NCI-H748 (cell line): ENCODE measurements around the gene CATSPERD.
"Not testable (repeated sequence)": the region's sequence is repeated elsewhere in the genome, so short reads cannot be mapped to it uniquely, and the experiment has no call there.

Experiments
- DNase-seq: peaks from one replicate; lab custom pipeline; 2025; ENCODE audit not compliant: unreplicated experiment; lab: John Stamatoyannopoulos, UW

The CATSPERD gene

GRCh38 chr19:5686326-5686646 is 34.2 kb upstream of the CATSPERD start:
- no peak for DNase-seq

DNA sequence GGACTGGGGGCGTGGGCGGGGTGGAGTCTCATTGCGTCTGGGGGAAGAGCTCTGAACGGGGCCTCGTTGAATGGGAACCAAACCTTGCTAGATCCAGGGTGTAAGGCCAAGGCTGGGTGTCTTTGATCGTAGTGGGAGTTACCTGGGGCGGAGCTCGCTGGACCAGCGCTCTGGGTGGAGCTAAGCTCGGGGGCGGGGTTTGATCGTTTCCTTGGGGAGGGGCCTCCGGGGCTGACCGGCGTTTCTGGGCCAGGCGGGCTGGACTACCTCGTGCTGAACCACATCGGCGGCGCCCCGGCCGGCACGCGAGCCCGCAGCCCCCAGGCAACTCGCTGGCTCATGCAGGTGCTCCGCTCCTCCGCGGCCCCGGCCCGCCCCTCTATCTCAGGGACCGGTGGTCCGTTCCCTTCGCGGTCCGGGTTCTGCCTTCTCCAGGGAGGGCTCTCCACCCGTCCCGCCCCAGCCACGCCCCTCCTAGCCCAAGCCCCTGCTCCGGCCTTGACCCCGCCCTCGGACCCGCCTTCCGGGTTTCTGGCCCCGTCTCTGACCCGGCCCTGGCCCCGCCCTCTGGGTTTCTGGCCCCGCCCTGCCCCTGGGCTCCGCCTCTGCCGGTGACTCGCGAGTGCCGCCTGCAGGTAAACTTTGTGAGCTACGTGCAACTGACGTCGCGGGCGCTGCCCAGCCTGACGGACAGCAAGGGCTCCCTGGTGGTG is 33.6 kb upstream of the CATSPERD start:
- peak; percentile 84 for DNase-seq

DNA sequence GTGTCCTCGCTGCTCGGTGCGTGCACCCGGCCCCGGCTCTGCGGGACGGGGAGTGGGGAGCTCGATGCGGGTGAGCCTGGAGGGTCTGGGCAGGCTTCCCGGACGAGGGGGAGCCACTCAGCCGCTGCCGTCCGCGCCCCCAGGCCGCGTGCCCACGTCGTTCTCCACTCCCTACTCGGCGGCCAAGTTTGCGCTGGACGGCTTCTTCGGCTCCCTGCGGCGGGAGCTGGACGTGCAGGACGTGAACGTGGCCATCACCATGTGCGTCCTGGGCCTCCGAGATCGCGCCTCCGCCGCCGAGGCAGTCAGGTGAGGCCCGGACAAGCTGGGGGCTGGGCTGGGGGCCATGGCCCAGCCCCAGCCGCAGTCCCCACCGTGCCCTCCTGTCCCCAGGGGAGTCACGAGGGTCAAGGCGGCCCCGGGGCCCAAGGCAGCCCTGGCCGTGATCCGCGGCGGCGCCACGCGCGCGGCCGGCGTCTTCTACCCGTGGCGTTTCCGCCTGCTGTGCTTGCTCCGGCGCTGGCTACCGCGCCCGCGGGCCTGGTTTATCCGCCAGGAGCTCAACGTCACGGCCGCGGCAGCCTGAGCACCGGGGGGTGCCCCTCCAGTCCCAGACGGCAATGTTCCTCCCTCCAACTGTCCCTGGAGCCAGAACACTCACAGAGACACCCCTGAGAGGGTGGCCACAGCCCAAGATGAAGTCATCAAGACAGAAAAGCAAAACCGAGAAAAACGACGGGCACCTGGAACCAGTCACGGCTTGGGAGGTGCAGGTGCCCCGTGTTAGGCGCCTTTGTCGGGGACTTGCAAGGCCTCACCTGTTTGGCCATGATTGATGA is 32.9 kb upstream of the CATSPERD start:
- no peak for DNase-seq

GRCh38 chr19:5688262-5688881 is 32.1 kb upstream of the CATSPERD start:
- not testable (repeated sequence) for DNase-seq

- DNase-seq = peak; percentile 91
Measured at GRCh38 chr19:5690125-5690954, 30.1 kb upstream of the CATSPERD start, which contains the start of gene RPL36. RPL36 (plus strand) TSS chr19:5690295; CDS start chr19:5690508, 213 bp downstream.

DNA sequence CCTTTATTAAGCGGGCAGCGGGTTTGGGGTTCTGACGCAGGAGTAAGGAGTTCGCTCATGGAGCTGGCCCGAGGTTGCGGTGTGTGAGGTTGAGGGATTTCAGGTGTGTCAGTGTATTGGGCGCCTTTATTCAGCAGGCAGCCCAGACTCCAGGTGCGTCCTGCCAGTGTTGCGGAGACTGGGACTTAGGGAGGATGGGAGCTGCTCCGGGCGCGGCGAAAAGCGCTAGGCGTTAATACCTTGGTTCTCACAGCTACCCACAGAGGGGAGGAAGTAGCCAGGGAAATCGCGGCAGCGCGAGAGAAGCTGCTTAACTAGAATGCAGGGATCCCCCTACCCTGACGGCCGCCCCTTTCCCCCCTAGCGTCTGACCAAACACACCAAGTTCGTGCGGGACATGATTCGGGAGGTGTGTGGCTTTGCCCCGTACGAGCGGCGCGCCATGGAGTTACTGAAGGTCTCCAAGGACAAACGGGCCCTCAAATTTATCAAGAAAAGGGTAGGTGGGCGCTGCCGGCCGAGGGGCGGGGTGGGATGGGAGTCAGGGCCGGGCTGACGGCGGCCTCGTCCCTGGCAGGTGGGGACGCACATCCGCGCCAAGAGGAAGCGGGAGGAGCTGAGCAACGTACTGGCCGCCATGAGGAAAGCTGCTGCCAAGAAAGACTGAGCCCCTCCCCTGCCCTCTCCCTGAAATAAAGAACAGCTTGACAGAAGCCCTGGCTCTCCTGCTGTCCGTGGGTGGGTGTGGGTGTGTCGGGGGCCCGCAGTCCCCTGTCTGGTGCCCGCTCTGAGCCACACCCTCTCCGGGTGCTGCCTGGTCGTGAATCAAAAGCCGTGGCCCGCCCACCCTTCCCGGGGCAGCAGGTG is 29.2 kb upstream of the CATSPERD start:
- peak; percentile 30 for DNase-seq

- DNase-seq = no peak
Measured at GRCh38 chr19:5691822-5692722, 28.4 kb upstream of the CATSPERD start.

DNA sequence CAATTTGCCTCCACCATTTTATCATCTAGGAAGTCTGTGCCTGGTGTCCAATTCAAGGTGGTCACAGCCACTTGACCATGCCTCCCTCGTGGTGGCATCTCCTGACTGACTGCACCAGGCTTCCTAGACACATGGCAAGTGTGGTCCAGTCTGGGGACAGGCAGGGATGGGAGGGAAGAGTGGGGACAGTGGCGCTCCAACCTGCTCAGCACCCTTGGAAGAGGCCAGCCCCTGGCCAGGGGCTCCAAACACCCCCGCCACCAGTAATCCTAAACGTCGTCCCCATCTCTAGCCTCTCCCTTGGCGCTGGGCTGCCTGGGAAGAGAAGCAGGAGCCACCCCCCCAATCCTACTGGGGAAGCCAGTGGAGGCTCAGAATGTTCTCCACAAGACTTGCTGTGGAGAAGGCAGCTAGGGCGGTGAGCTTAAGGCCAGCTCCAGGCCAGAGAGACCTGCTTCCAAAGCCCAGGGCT is 27.7 kb upstream of the CATSPERD start:
- no peak for DNase-seq

GRCh38 chr19:5693195-5694166 is 27.0 kb upstream of the CATSPERD start:
- DNase-seq = no peak

DNA sequence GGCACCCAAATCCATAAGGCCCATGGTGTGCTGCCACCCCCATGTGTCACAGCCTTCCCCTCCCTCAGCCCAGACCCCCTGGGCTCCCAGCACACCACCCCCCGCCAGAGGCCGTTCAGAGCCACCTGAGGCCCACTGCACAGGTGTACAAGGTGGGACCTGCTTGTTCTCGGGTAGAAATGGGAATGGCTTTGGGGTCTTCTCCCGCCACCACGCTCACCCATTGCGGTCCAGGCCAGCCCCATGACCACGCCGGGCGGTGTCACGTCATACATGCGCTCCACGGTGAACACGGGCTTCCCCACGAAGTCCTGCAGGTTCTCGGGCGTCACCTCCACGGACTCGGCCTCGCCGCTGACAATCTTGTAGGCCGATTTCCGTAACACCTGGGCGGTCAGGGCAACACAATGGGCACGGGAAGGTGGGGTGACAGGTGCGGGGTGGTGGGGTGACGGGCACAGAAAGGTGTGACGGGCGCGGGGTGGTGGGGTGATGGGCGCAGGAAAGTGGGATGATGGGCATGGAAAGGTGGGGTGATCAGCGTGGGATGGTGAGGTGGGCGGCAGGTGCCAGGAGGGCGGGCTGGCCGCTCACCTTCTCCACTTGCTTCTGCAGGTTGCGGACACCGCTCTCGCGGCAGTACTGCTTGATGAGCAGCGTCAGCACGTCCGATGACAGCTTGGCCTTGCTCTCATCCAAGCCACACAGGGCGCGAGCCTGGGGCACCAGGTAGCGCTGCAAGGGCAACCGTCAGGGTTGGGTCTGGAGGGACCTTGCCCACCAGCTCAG is 26.1 kb upstream of the CATSPERD start:
- no peak for DNase-seq

- DNase-seq = no peak
Measured at GRCh38 chr19:5694956-5695648, 25.3 kb upstream of the CATSPERD start.

GRCh38 chr19:5695649-5696195 is 24.7 kb upstream of the CATSPERD start:
- no peak for DNase-seq

GRCh38 chr19:5696196-5697021 is 24.0 kb upstream of the CATSPERD start:
- no peak for DNase-seq

- DNase-seq = no peak
Measured at GRCh38 chr19:5697022-5697889, 23.2 kb upstream of the CATSPERD start.
